VCaP (cell line): Measurements from ENCODE around the gene BLZF1.

Experiments
- H3K27ac ChIP-seq: fragments of 450-650 bp; 2 replicates; pipeline ENCODE4 v1.5.1; 2017
- CTCF ChIP-seq: fragments of 450-650 bp; conservative IDR thresholded peaks from 2 replicates; pipeline ENCODE4 v1.5.1; 2017; ENCODE audit warnings: mild to moderate bottlenecking, moderate library complexity

The BLZF1 gene

GRCh38 chr1:169364948-169365347 lies 3.0 kb upstream of the BLZF1 start:
- no peak overlapping the region for H3K27ac ChIP-seq
- TF ChIP-seq CTCF = no peak

- H3K27ac ChIP-seq = peak overlapping the region; percentile 89
- TF ChIP-seq CTCF = no peak
Observed at GRCh38 chr1:169367096-169367685, 804 bp upstream of the BLZF1 start.

- peak overlapping the region; percentile 89 for H3K27ac ChIP-seq
- no peak for TF ChIP-seq CTCF
Observed at GRCh38 chr1:169368406-169368769, 393 bp downstream of the BLZF1 start.

GRCh38 chr1:169371404-169371803 lies 3.4 kb downstream of the BLZF1 start:
- H3K27ac ChIP-seq = no peak overlapping the region
- TF ChIP-seq CTCF = no peak

GRCh38 chr1:169381162-169381561 lies 13.2 kb downstream of the BLZF1 start:
- no peak for TF ChIP-seq CTCF
- no peak overlapping the region for H3K27ac ChIP-seq

GRCh38 chr1:169383449-169383848 lies 15.5 kb downstream of the BLZF1 start:
- TF ChIP-seq CTCF = no peak
- H3K27ac ChIP-seq = no peak overlapping the region

GRCh38 chr1:169387399-169387798 lies 19.4 kb downstream of the BLZF1 start:
- TF ChIP-seq CTCF = no peak
- no peak overlapping the region for H3K27ac ChIP-seq
